Stimulated activated CD4-positive, alpha-beta T cell treated with anti-CD3 and anti-CD28 coated beads, Interleukin-12 subunit alpha, Interleukin-12 subunit beta, amount 100 ng/mL, for 4 hours (primary cell): ENCODE results near the gene ADGRB2.

Experiments used
- DNase-seq: peaks from one replicate; pipeline ENCODE4 v3.0.0-alpha.2; 2020

The ADGRB2 gene

GRCh38 chr1:31764312-31765040 lies at the start of gene ADGRB2:
ADGRB2 (minus strand) TSS chr1:31764340; CDS start chr1:31757221, 7,119 bp downstream.
- no peak for DNase-seq

GRCh38 chr1:31812158-31812829 lies 48.2 kb upstream of the ADGRB2 start:
- DNase-seq, result no peak

GRCh38 chr1:31811605-31812004 lies 47.5 kb upstream of the ADGRB2 start:
- DNase-seq, result no peak

GRCh38 chr1:31809698-31810097 lies 45.6 kb upstream of the ADGRB2 start:
- DNase-seq, result no peak

GRCh38 chr1:31807273-31808048 lies 43.3 kb upstream of the ADGRB2 start:
- no peak for DNase-seq

GRCh38 chr1:31805318-31805717 lies 41.2 kb upstream of the ADGRB2 start:
- DNase-seq, result no peak

GRCh38 chr1:31804098-31804497 lies 40.0 kb upstream of the ADGRB2 start:
- DNase-seq, result no peak

GRCh38 chr1:31803610-31804009 lies 39.5 kb upstream of the ADGRB2 start:
- DNase-seq, result no peak

GRCh38 chr1:31802190-31803150 lies 38.3 kb upstream of the ADGRB2 start:
- DNase-seq, result no peak

- DNase-seq, result no peak
These were observed 37.3 kb upstream of the ADGRB2 start for GRCh38 chr1:31801458-31801857.

GRCh38 chr1:31800674-31800967 lies 36.5 kb upstream of the ADGRB2 start:
- DNase-seq, result no peak

- no peak for DNase-seq
These were observed 35.9 kb upstream of the ADGRB2 start for GRCh38 chr1:31799895-31800673.

GRCh38 chr1:31799196-31799894 lies 35.2 kb upstream of the ADGRB2 start:
- DNase-seq, result no peak

- no peak for DNase-seq
These were observed 34.5 kb upstream of the ADGRB2 start for GRCh38 chr1:31798433-31799195.

GRCh38 chr1:31798086-31798432 lies 33.9 kb upstream of the ADGRB2 start:
- DNase-seq, result no peak

- no peak for DNase-seq
These were observed 33.1 kb upstream of the ADGRB2 start for GRCh38 chr1:31797216-31797615.

GRCh38 chr1:31796707-31797106 lies 32.6 kb upstream of the ADGRB2 start:
- no peak for DNase-seq

GRCh38 chr1:31795801-31796621 lies 31.9 kb upstream of the ADGRB2 start:
- no peak for DNase-seq

GRCh38 chr1:31795096-31795675 lies 31.0 kb upstream of the ADGRB2 start:
- DNase-seq, result no peak
